ENCODE measurements around the gene SLC22A1.

The SLC22A1 gene

GRCh38 chr6:160190973-160191372 is 69.4 kb downstream of the SLC22A1 start:
- Mint-ChIP-seq H3K9me3 (peaks cover 42% of the 10 kb centered on the region), H3K27me3 (ENCODE audit: low read depth) (no peaks in the 10 kb centered on the region), H3K27ac (no peak overlapping the region), H3K4me1 (no peaks in the 10 kb centered on the region), H3K4me3 (no peak overlapping the region), H3K36me3 (ENCODE audit: low read depth) (peaks cover 4% of the 10 kb centered on the region)
- TF ChIP-seq CTCF (IDR thresholded peaks at IDR 0.05; ENCODE audit: unreplicated experiment in 3 of 3) = no peak

DNA sequence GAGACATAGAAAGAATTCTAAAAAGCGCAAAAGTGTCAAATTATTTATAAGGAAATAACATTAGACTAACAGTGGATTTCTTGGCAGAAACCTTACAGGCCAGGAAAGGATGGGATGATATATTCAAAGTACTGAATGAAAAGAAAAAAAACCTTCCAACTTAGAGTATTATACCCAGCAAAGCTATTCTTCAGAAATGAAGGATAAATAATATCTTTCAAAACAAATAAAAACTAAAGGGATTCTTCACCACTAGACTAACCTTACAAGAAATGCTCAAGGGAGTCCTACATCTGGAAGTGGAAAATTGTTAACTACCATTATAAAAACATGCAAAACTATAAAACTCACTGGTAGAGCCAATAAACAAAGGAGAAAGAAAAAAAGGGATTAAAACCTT is 71.2 kb downstream of the SLC22A1 start:
- Mint-ChIP-seq H3K27ac (no peak overlapping the region), H3K36me3 (ENCODE audit: low read depth) (peaks cover 4% of the 10 kb centered on the region), H3K27me3 (ENCODE audit: low read depth) (no peaks in the 10 kb centered on the region), H3K4me1 (no peaks in the 10 kb centered on the region), H3K9me3 (peaks cover 43% of the 10 kb centered on the region), H3K4me3 (no peak overlapping the region)
- TF ChIP-seq CTCF (IDR thresholded peaks at IDR 0.05; ENCODE audit: unreplicated experiment in 3 of 3) = no peak

GRCh38 chr6:160194808-160195207 is 73.2 kb downstream of the SLC22A1 start:
- TF ChIP-seq CTCF (IDR thresholded peaks at IDR 0.05; ENCODE audit: unreplicated experiment in 3 of 3) = no peak
- Mint-ChIP-seq H3K36me3 (ENCODE audit: low read depth) (peaks cover 4% of the 10 kb centered on the region), H3K27me3 (ENCODE audit: low read depth) (no peaks in the 10 kb centered on the region), H3K9me3 (peaks cover 41% of the 10 kb centered on the region), H3K4me3 (no peak overlapping the region), H3K4me1 (peaks cover 14% of the 10 kb centered on the region), H3K27ac (no peak overlapping the region)

GRCh38 chr6:160197662-160198061 is 76.0 kb downstream of the SLC22A1 start:
- Mint-ChIP-seq H3K9me3 (peaks cover 27% of the 10 kb centered on the region), H3K4me3 (no peak overlapping the region), H3K36me3 (ENCODE audit: low read depth) (peaks cover 4% of the 10 kb centered on the region), H3K4me1 (peaks cover 33% of the 10 kb centered on the region), H3K27ac (peak overlapping the region in 1 of 3 experiments; percentile 48), H3K27me3 (ENCODE audit: low read depth) (no peaks in the 10 kb centered on the region)
- TF ChIP-seq CTCF (IDR thresholded peaks at IDR 0.05; ENCODE audit: unreplicated experiment in 3 of 3) = no peak

- H3K27ac Mint-ChIP-seq = peak overlapping the region; percentile 79 to 98 (median 79)
- no peak for TF ChIP-seq CTCF (IDR thresholded peaks at IDR 0.05; ENCODE audit: unreplicated experiment in 3 of 3)
- H3K4me3 Mint-ChIP-seq = no peak overlapping the region
- H3K36me3 Mint-ChIP-seq (ENCODE audit: low read depth) = no peaks in the 10 kb centered on the region
- H3K4me1 Mint-ChIP-seq = peaks cover 33% of the 10 kb centered on the region
- no peaks in the 10 kb centered on the region for H3K27me3 Mint-ChIP-seq (ENCODE audit: low read depth)
- H3K9me3 Mint-ChIP-seq = peaks cover 18% of the 10 kb centered on the region
These were observed 77.1 kb downstream of the SLC22A1 start for GRCh38 chr6:160198606-160199211.

DNA sequence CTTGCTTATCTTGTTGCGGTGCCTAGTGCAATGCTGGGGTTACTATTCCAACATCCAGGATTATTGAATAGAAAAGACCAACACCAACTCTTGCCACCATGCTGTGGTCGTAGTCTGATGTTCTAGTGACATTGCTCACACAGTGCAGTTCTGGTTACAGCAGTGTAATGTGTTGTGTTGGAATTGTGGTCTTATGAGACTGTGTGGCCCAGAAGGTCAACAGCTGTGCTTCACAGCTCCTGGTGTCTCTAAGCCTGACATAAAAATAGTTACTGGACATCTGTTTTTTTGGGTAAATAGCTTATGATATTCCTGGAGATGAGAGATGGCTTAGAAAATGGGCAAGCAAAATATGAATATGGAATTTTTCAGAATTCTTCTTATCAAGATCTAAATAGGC is 79.4 kb downstream of the SLC22A1 start:
- peaks cover 33% of the 10 kb centered on the region for H3K4me1 Mint-ChIP-seq
- H3K4me3 Mint-ChIP-seq = no peak overlapping the region
- H3K9me3 Mint-ChIP-seq = peaks cover 3% of the 10 kb centered on the region
- H3K36me3 Mint-ChIP-seq (ENCODE audit: low read depth) = no peaks in the 10 kb centered on the region
- H3K27ac Mint-ChIP-seq = peak overlapping the region in 2 of 3 experiments; percentile 5 to 98
- no peak for TF ChIP-seq CTCF (IDR thresholded peaks at IDR 0.05; ENCODE audit: unreplicated experiment in 3 of 3)
- H3K27me3 Mint-ChIP-seq (ENCODE audit: low read depth) = no peaks in the 10 kb centered on the region
